GM20000 (cell line): ENCODE results near the gene SPATA33.

Experiments
- DNase-seq: peaks from one replicate; pipeline ENCODE4 v3.0.0; 2012; ENCODE audit warnings: low spot score
- CTCF ChIP-seq: IDR thresholded peaks from 2 replicates; pipeline ENCODE4 v1.5.1; 2012; ENCODE audit warnings: mild to moderate bottlenecking, control low read depth; ENCODE audit errors: extremely low read depth, missing control alignments

The SPATA33 gene

GRCh38 chr16:89712274-89712781, 54.7 kb downstream of the SPATA33 start:
- DNase-seq = no peak

GRCh38 chr16:89716493-89716892, 58.9 kb downstream of the SPATA33 start:
- TF ChIP-seq CTCF = no peak
- DNase-seq = no peak

More at GRCh38 chr16:89712274-89712781, 54.7 kb downstream of the SPATA33 start:
- TF ChIP-seq CTCF = no peak

GRCh38 chr16:89716916-89717687, 59.5 kb downstream of the SPATA33 start:
- no peak for TF ChIP-seq CTCF
- DNase-seq = no peak

GRCh38 chr16:89717688-89718505, 60.3 kb downstream of the SPATA33 start:
- DNase-seq = no peak
- TF ChIP-seq CTCF = no peak
